Activated gamma-delta T cell (primary cell): ENCODE results near the gene PRKCA.
"Not testable (repeated sequence)": the region's sequence is repeated elsewhere in the genome, so short reads cannot be mapped to it uniquely, and the experiment has no call there.

Experiments used
- DNase-seq: peaks from one replicate; lab custom pipeline; 2025; lab: John Stamatoyannopoulos, UW

PRKCA gene

DNA sequence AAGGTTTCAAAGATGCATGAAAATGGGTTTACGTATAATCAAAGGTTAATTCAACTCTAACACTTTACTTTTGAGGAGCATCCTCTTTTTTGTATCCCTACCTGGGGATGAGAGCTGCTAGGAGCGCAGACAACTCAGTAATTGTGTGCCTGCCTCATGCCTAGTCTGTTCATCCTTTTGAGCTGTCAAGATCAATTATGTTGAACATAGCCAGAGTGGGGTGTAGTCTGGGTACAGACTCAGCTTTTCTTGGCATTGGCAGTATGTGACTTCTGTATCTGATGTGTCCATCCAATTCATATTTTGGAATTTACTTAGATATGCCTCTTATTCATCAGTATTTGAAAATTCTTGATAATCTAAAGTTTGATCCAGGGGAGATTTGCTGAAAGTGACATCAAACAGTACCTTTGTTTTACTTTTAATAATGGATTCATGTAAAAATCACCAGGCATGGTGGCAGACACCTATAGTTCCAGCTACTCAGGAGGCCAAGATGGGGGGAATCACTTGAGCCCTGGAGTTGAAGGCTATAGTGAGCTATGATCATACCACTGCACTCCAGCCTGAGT, 24.1 kb downstream of the PRKCA start:
- DNase-seq = no peak

DNA sequence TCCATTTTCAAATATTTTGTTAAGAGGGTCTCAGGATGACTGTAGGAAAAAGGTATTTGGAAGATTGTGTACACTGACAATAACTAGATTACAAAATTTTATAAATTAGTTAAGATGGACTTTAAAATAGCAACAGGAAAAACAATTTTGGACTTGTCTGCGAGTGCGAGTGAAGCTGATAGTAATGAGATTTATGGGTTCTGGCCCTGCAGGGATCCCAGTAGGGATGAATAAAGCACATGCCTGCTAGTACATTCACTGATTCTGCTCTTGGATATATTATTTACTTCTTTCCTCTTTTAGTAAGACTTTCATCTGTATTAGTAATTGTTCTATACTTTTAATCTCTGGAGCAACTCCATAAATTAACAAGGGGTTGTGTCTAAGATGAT, 28.2 kb downstream of the PRKCA start:
- DNase-seq = no peak

DNA sequence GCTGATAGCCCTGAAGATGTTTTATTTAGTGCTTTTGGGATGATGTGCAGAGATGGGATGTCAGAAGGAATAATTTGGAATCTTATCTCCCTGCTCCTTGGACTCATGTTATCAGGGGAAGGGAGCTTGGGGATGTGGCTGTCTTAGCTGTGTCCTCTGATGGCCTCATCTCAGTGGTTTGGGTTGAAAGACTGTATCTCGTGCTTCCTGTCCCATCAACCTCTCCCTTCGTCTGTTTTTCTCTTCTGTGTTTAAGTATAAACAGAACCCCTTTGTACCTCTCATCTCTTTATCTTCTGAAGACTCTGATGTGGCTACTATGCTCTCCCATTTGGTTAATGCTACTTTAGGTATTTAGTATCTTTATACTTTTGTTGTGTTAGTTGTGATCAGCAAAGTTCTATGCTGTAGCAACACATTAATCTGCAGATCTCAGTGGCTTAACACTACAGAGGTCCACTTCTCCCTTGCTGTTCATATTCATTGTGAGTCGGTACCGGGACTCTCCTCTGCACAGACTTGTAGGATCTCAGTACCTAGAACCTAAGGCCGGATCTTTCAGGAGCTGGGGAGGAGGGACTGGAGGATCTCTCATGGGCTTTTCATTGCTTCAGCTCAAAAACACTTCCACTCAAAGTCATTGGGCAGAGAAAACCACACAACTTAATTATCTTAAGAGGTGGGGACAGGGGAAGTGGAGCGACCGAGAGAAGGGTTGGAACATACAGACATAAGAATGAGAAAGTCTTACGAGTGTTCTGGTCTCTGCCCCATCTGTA, 28.8 kb downstream of the PRKCA start:
- DNase-seq = no peak

DNA sequence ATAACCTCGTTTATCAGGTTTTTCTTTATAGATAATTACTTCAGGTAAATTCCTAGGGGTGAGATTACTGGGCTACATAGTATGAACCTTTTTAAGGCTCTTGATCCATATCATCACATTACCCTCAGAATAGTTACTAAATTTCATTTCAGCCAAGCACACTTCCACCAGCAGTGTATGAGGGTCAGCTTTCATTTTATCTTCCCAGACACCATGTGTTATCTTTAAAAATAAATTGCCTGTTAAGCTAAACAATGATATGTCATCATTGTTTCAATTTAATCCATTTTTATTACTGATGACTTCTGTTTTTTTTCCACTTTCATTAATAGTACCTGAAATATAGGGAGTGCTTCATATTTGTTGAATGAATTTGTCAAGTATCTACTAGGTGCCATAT, 33.4 kb downstream of the PRKCA start:
- DNase-seq = no peak

DNA sequence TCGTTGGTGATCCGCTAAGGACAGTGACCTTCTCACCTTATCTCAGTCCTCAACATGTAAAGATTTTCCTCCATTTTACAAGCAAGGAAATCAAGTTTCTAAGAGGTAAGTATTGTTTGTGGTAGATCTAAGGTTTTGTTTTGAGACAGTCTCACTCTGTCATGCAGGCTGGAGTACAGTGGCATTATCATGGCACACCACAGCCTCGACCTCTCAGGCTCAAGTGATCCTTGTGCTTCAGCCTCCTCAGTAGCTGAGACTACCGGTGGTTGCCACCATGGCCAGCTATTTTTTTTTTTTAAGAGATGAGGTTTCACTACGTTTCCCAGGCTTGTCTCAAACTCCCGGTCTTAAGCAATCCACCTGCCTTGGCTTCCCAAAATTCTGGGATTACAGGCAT, 34.9 kb downstream of the PRKCA start:
- no peak for DNase-seq

DNA sequence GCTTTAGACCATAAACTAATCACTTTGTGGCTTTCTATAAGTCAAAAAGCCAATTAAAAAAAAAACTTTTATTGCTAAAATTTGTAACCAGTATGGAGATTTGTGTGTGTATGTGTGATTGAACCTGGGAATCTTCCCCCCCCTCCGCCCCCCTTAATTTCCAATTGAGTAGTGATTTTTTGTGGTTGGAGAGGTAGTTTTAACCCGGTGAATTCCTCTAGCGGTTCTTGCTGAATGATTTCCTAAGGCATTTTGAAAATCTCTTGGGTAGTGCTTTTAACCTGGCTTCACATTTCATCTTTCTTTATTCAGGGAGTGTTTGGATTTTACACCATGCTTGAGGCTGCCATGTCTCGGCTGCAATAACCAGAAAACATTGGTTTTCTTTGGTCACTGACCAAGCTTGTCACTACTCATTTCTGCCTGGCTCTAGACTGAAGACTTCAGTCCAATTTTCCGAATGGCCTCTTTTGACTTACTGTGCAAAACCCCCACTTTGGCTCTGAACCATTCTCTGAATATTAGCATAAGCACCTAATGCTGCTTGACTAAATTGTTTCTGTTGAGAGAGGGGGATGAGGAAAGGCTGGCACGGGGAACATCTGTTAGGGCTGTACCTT, 35.6 kb downstream of the PRKCA start:
- no peak for DNase-seq

DNA sequence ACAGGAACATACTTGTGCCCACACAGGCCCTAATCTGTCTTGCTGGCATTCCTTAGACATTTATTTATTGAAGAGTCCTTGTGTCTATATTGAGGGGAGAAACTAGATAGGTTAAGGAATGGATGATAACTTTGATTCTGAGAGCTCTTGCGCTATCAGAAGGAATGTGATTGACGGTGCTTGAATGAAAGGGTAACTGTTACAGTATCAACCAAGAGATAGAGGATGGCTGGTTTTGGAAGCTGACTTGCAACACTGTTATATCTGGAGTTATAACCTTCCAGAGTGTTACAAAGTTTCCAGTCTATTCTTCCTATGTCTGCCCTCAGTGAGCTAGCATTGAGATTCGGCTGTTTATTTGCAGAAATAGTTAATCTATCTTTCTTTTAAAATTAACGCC, 36.5 kb downstream of the PRKCA start:
- no peak for DNase-seq

DNA sequence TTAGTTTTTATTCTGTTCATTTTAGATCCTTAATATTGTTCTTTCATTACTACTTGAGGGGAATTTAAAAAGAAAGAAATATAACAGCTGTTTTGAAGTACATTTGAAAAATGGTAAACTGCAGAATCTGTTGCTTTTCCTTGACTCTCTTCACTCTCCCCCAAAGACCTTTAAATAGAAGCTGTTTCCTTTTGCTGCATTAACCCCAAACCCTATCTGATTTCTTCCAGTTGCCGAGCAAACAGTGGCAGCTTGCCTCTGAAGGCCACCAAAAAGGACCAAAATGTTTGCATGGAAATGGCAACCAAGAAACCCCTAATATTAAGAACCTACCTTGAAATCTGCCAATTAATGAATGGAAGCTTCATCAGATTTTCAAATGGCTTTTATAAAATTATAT, 37.1 kb downstream of the PRKCA start:
- DNase-seq = no peak

DNA sequence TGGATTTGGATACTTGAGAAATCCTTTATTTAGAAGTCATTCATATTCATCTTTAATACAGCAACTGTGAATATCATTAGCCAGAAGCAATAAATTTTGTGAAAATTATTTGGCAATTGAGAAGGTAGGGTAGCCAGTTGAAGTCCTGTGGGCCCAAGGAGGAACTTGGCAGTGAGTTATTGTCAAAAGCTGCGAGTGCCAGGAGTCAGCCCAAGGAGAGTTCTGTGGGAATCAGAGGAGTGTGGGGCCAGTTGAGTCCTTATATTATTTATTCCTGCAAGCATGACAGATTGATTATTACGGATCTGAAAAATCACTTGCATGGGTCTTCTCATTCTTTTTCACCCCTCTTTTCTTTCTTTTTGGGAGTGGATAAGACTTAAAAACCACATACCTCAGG, 38.3 kb downstream of the PRKCA start:
- no peak for DNase-seq

DNA sequence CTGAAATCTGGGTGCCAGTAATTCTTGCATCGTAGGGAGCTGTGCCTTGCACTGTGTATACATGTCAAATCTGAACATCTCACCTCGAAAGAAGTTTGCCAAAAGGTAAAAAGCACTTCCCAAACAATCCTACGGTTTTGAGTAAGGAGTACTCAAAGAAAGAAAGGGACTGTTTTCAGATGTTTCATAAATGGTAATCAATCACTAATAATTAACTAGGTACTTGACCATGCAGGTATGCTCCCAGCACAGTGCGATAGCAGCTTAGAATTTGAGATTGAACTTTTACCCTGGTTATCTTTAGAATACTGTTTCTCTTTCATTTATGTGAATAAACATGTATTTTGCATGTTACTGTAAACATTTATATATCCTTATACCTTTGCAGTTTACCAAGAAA, 39.0 kb downstream of the PRKCA start:
- no peak for DNase-seq

DNA sequence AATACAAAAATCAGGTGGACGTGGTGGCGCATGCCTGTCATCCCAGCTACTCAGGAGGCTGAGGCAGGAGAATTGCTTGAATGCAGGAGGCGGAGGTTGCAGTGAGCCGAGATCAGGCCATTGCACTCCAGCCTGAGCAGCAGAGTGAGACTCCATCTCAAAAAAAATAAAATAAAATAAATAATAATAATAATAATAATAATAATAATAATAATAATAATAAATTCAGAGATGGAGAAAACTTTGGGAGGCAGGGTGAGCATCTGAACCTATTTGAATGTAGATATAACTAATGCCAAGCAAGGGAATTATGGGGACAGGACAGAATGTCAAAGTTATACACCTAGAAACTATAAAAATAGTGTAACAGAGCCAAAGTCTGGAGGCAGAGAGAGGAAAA, 39.9 kb downstream of the PRKCA start:
- DNase-seq = not testable (repeated sequence)

DNA sequence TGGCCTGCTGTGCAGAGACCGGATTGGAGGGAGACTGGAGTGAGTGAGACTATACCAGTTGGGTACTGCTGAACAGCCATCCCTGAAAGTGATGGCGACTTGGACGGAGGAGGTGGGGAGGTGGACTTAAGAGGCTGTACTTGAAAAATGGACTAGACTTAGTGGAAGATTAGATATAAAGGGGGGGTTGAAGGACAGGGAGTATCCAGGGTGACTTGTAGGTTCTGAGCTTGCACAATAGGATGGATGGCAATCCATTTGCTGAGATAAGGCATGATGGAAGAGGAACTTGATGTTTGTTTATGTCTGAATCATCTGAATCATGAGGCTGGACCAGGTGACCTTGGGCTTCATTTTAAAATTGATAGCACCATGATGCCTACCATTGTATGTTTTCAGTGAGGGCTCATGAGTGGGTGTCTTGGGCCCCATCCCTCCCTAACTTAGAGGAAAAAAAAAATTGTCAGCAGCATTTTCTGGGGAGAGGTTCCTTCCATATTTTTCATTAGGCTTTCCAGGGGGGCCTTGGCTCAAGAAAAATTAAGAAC, 41.2 kb downstream of the PRKCA start:
- no peak for DNase-seq

DNA sequence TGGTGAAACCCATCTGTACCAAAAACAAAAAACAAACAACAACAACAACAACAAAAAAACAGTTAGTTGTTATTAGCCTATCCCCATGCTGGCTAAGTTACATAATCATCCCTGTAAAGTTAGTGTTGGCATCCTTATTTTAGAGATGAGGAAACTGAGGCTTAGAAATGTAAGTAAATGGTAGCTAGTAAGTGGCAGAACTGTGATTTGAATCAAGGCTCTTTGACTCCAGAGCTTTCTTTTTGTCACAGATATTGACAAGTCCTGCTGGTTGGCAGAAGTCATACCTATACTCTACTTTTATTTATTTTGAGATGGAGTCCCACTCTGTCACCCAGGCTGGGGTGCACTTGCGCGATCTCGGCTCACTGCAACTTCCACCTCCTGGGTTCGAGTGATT, 42.1 kb downstream of the PRKCA start:
- DNase-seq = no peak

DNA sequence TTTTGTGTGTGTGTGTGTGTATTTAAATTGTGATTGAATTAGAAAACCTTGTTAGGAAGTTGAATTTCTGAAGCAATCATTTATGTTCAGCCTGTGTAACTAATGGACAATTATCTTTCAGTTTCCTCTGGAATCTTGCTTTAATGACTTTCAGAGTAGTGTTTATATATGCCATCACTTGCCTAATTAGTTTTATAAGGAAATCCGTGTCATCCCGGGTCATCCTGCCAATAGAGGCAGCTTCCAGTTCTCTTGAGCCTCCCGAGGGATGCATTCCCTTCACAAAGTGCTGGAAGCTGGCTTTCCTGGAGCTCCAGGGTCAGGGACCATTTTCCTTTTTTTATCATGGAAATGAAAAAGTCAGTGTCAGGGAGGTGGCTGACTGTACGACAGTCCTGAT, 42.9 kb downstream of the PRKCA start:
- no peak for DNase-seq

DNA sequence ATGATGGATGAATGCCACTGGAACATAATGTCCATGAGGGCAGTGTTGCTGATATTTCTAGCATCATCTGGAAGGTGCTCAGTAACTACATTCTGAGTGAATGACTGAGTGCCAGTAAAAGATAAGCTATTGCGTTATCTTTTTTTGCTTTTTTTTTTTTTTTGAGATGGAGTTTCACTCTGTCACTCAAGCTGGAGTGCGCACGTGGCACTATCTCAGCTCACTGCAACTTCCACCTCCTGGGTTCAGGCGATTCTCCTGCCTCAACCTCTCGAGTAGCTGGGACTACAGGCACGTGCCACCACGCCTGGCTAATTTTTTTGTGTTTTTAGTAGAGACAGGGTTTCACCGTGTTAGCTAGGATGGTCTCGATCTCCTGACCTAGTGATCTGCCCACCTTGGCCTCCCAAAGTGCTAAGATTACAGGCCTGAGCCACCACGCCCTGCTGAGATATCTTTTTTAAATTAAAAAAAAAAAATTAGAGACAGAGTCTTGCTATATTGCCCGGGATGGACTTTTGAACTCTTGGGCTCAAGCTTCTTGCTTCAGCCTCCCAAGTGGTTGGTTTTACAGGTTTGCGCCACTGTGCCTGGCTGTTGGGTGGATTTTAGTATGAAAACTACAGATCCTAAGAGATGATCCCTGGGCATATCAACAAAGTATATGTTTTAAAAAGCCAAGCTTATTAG, 43.7 kb downstream of the PRKCA start:
- not testable (repeated sequence) for DNase-seq

DNA sequence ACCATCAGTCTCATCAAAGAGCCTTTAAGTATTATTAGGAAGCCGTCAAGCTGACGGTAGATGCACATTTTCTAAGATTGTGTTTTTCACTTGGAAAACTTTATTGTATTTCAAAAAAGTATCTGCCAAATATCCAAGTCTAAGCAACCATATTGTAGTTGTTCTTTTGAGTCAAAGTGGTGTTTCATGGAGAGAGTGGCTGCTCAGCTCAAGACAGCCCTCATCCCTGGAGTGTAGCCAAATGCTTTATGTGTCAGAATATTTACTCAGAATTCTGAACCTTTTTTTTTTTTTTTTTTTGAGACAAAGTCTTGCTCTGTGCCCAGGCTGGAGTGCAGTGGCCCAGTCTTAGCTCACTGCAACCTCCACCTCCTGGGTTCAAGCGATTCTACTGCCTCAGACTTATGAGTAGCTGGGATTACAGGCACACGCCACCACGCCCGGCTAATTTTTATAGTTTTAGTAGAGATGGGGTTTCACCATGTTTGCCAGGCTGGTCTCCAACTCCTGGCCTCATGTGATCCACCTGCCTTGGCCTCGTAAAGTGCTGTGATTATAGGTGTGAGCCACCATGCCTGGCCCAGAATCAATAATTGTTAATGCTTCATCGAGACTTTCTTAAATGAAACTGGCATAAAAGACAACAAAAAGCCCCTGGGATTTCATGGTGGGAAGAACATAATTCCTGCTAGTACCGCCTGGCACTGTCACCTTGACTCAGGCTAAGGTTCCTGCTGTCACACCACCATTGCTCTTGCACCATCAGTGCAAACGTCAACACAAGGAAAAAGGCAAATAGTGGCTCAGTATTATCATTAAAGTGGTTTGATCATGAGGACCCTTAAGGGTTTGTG, 45.5 kb downstream of the PRKCA start:
- no peak for DNase-seq

DNA sequence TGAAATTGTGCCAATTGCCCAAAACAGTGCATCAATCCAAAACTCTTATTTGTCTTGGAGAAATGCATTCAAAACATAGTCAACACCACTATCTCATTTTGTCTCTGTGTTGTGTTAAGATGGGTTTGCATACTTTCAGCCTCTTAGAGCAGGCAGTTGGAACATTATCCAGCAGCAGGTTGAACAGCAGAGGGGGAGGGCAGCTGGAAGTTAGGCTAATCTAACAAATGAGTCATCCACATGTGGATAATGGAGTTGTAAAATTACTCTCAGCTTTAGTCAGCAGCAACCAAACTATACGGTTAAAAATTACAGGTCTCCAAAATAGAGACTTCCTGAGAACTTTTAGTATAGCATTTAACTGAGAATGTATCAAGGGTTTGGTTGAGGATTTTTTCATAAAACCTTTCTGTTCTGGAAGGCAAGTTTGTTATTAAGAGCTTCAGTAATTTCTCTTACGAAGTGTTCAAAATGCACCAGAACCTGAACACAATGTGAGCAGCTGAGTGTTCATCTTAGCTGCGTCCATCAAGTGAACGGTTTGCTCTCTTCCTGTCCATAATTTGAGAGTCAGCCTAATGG, 46.3 kb downstream of the PRKCA start:
- no peak for DNase-seq

DNA sequence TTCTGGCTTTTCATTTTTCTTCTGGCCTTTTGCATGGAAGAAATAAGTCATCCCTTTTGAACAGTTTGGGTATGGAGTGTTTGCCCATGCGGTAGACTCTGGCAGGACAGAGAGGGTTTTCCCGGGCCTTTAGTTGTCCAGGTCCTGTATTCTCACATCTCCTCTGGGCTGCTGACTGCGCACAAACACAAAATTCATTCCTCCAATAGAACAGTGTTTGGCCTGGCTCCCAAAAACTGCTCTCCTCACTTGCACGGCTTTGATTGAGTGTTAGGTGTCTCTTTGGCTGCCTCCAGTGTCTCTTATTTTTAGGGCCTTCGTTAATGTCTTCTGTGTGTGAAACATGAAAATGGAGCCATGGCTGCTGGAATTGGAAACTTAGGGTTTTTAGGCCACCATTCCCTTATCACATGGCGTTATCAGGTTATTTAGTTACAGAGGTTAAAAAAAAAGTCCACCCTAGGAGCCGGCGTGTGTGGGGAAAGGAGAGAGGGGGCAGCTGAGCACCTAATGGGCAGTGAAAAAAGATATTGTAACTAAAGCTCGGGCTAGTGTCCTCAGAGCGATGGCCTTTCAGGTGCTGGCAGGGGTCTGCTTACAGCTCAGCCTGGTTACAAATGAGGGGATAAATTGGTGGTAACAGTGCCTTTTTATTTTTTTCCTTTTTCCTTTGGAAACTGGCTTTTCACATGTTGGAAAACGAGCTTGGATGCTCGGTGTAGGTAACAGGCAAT, 47.3 kb downstream of the PRKCA start:
- DNase-seq = no peak

DNA sequence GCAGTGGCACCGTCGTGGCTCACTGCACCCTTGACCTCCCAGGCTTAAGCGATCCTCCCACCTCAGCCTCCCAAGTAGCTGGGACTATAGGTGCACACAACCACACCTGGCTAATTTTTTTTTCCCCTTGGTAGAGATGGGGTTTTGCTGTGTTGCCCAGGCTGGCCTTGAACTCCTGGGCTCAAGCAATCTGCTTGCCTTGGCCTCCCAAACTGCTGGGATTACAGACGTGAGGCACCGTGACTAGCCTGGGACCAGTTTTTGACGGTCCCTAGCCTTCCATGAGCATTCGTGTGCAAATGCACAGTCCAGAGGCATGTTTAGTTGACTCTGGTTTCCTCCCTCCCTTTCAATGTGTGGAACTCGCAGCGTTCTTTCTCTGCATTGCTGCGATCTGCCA, 48.2 kb downstream of the PRKCA start:
- DNase-seq = not testable (repeated sequence)

DNA sequence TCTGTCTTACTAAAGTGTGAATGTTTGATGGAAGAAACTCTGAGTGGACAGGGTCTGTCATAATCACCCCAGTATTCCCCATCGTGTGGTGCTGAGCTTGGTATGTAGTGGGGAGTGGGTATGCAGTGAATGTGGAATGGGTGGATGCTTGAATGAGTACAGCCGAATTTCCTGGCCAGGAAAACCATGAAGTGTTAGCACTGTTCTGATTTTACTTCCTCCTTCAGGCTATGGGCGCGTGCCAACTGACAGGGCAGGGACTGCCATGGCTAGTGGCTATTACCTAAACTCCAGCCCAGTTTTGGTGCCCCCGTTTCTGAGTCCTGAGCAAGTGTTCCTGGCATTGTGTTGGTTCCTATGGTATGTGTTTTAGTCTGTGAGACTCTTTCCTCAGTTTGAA, 48.6 kb downstream of the PRKCA start:
- no peak for DNase-seq

DNA sequence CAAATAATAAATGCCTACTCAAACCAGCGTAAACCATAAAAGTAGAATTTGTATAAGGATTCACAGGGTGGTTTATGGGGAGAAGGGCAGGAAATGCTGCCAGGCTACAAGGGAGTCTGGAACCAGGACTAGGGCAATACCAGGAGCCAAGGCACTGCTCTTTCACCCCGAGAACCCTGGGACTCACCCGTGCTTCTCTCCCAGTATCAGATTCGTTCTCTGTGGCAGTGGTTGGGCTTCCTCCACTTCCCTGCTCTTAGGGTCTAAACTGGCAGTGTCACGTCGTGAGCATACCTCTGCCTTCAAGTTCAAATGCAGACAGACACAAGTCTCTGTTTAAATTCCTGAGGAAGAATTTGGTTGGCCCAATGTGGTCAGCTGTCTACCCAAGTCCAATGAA, 49.3 kb downstream of the PRKCA start:
- no peak for DNase-seq
